ENCODE data around the gene EVA1A.
"Not testable (repeated sequence)": the region's sequence is repeated elsewhere in the genome, so short reads cannot be mapped to it uniquely, and the experiment has no call there.

The EVA1A gene

DNA sequence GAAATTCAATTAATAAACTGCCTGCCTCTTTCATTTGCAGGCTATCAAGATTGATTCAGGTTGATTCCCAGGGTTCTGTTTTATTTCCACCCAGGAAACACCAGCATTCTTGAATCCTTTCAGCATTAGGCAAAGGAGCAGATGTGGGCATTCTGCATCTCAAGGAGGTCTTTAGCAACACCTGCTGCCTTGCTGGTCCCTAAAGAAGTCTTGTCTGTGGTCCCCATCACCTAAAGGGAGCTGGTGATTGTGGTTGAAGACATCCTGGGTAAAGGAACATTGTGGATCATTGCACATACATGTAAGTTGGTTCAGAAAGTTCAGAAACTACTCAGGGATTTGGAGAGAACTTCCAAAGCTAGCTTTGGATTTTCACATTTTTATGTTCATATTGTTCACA, 78.3 kb downstream of the EVA1A start:
- DNase-seq (ENCODE audit: low read depth), result no peak

GRCh38 chr2:75480971-75481836, 79.5 kb downstream of the EVA1A start:
- DNase-seq (ENCODE audit: low read depth), result no peak

DNA sequence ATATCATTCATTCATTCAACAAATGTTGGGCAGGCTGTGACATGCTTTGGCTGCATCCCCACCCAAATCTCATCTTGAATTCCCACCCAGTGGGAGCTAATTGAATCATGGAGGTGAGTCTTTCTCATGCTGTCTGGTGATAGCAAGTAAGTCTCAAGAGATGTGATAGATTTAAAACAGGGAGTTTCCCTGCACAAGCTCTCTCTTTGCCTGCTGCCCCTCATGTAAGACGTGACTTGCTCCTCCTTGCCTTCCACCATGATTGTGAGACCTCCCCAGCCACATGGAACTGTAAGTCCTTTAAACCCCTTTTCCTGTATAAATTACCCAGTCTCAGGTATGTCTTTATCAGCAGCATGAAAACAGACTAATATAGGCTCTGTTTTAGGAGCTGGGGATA, 83.0 kb downstream of the EVA1A start:
- not testable (repeated sequence) for DNase-seq (ENCODE audit: low read depth)

- DNase-seq (ENCODE audit: low read depth), result no peak
Measured at GRCh38 chr2:75476761-75477160, 84.0 kb downstream of the EVA1A start.

DNA sequence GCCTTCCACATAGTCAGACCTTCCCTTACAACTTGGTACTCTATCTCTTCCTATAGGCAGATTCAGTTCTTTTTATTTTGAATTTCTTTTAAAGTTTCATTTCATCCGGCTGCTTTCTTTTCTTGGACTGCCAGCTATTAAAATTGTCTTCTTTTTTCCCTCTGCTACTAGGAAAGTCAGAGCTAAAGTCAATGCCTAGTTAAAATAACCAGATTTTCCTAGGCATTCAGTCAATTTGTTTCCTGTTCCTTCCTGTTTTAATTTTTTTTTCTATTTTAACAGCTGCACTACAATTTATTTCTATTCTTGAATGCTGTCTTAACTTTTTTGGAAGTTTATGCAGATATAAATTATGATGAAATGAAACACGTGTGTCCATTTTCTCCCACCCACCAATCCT, 84.8 kb downstream of the EVA1A start:
- no peak for DNase-seq (ENCODE audit: low read depth)

DNA sequence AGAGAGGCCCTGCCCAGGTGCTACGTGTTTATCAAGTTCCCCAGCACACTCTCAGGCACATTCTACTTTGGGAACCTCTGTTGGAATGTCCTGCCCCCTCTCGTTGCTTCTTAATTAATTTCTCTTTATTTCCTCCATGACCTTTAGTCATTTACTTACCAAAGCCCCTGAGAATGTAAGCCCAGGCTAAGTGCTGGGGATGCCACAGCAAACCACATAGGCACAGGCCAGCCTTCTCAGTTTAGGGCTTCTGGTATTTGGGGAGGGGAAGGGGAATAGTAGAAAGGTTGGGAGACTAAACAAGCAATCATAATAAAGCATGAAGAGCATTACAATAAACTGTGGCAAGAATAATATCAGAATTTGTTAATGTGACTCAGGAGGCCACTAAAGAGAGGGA, 85.7 kb downstream of the EVA1A start:
- DNase-seq (ENCODE audit: low read depth), result no peak

- DNase-seq (ENCODE audit: low read depth), result no peak
Measured at GRCh38 chr2:75474115-75474514, 86.6 kb downstream of the EVA1A start.

- no peak for DNase-seq (ENCODE audit: low read depth)
Measured at GRCh38 chr2:75466708-75467311, 93.9 kb downstream of the EVA1A start.

DNA sequence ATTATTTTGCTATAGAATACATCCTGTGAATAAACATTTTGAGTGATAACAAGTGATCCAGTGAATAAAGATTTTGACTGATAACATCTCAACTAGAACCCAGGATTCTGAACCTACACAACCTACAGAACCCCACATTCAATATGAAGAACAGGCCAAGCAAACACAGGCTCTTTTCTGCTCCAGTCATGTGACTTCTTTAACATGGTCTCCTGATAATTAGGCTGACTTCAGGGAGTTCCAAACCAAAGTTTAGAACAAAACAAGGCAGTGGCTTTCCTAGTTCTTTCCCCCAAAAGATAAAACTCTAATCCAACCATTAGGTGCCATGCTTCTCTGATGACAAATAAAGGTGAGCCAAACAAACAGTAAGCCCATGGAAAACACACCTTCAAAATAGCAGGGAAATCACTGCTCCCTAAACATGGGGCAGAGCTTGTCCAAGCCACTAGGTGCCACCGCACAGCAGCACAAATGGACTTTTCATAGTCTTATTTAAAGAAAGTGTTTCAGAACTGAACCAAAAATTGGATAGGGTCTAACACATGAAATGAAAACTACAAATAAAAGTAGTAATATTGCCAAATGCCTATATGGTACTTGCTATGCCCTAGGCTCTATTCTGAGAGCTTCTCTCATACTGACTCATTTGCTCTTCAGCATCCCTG, 95.3 kb downstream of the EVA1A start:
- no peak for DNase-seq (ENCODE audit: low read depth)

DNA sequence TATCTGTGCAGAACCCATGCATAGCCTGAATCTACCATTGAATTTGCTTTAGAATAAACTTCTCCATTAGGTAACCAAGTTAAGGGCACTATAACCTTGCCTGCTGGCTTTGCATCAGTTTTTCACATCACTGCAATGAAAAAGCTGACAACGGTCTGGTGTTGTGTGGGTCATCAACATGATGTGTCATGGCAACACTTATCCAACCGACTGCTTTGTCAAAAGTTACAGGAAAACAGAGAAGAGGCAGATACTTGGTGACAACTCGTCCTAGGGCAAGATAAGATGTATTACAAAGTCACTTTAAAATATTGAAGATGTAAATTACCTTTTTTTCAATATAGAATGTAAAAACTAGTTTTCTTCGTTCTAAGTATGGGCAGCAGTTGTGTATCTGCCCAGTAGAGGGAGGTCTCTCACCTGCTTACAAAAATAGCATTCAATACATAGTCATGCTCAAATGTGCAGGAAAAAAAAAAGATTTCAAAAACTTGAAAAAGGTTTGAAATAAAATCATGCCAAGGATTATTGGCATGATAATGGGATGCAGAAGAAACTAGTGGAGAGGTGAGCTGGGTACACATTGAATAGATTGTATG, 96.3 kb downstream of the EVA1A start:
- no peak for DNase-seq (ENCODE audit: low read depth)

DNA sequence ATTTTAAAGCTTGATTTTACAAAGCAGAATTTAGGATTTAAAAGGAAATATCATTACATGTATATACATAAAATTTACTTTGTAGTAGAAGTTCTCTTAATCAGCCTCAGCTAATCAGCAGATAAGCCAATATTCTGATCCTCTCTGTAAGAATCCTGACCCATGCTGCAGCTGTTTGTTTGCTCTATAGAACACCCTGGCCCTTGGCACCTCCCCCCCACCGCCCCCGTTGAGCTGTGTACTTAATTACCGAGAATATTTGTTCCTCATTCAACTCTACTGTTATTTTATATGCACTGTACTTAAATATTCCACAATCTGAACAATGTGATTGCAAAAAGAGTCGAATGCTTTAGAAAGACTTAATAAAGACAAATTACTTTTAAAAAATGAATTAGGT, 98.0 kb downstream of the EVA1A start:
- DNase-seq (ENCODE audit: low read depth), result no peak

DNA sequence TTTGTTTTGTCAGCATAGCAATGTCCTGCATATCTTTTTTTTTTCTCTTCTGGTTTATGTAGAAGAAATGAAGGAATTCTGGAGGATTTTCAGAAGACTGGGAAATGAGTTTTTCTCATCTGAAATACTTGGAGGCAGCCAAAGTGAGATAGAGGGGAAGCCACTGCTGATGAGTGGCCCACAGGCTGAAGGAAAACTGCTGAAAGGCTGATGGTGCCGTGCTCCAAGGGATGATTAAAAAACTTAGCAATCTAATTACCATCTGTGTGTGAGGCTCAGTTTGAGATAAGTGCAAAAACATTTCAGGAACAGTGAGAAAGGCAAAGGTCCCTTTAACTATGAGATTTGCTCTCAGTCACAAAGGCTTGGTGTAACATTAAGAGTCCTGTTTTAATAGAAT, 98.5 kb downstream of the EVA1A start:
- no peak for DNase-seq (ENCODE audit: low read depth)

DNA sequence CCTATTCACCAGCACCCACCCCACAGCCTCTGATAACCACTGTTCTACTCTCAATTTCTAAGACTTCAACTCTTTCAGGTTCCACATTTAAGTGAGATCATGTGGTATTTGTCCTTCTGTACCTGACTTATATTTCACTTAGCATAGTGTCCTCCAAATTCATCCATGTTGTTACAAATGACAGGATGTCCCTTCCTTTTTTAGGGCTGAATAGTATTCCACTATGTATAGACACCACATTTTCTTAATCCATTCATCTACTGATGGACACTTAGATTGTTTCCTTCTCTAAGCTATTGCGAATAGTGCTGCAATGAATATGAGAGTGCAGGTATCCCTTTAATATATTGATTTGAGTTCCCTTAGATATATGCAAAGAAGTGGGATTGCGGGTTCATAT, 100.1 kb downstream of the EVA1A start:
- DNase-seq (ENCODE audit: low read depth), result no peak

DNA sequence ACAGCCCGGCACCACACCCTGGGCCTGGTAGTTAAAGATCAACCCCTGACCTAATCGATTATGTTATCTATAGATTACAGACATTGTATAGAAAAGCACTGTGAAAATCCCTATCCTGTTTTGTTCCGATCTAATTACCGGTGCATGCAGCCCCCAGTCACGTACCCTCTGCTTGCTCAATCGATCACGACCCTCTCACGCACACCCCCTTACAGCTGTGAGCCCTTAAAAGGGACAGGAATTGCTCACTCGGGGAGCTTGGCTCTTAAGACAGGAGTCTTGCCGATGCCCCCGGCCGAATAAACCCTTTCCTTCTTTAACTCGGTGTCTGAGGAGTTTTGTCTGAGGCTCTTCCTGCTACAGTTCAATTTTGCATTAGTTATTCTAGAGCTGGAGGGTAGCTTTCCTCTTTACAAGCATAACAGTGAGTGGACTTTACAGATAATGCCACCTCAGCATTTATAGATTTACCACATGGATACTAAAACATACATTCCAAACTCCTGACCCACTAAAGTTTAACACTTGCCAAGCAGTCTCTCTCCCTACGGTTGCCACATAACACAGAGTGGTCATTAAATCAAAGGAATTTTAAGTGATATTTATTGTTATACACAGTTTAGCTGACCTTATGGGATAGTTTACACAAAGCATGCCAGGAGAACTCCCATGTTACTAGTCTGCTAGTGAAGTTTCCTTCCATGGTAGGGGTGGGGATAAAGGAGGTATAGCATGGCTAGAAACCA, 101.0 kb downstream of the EVA1A start:
- no peak for DNase-seq (ENCODE audit: low read depth)

DNA sequence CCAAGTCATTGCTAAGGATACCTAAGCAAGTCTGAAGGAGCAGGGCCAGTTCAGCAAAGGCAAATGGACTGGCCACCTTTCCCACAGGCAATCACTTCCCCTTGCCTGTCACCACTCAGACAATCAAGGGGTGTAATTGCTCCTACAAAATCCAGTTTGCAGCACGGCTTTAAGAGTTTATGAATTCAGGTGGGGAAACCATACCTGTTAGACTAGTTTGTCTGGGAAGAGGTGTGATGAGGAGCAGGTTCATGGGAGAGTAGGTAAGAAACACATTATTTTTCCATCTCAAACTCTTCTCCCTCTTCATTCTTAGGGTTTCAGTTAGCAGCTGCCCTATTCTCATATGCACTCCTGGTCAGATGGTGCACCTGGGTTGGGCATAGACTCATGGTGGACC, 102.5 kb downstream of the EVA1A start:
- DNase-seq (ENCODE audit: low read depth), result no peak

DNA sequence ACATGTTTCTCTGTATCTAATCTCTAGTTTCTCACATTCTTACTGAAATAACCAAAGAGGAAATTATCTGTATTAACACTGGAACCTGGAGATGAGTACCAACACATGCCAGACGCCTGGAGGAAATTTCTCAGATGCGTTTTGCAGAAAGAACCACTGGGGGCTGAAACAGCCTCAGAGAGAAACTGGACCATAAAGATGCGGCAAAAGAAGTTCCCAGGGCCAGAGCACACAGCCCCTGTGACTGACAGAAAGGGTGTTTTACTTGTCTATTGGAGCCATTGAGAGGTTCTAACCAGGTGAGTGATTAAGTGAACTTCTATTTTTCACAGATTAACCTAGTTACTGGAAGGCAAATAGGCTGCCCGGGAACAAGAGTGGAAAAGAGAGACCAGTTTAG, 103.9 kb downstream of the EVA1A start:
- no peak for DNase-seq (ENCODE audit: low read depth)

- DNase-seq (ENCODE audit: low read depth), result no peak
Measured at GRCh38 chr2:75456111-75456510, 104.6 kb downstream of the EVA1A start.

DNA sequence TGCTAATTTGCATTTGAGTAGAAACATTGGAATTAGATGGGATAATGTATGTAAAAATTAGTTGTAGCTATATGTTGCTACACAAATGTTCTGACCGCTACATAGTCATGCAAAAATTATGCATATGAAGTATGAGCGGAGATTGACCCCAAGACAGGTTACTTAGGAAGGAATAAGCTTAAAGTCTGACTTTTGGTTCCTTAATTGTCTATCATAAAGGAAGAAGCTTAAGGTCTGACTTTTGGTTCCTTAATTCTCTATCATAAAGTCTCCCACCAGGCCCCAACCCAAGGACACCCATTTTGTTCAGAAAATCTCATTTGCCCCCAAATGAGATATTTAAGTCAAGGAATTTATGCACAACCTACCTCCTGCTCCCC, 106.5 kb downstream of the EVA1A start:
- no peak for DNase-seq (ENCODE audit: low read depth)

GRCh38 chr2:75453384-75454240, 107.1 kb downstream of the EVA1A start:
- DNase-seq (ENCODE audit: low read depth), result no peak

- DNase-seq (ENCODE audit: low read depth), result no peak
Measured at GRCh38 chr2:75450068-75450467, 110.7 kb downstream of the EVA1A start.

DNA sequence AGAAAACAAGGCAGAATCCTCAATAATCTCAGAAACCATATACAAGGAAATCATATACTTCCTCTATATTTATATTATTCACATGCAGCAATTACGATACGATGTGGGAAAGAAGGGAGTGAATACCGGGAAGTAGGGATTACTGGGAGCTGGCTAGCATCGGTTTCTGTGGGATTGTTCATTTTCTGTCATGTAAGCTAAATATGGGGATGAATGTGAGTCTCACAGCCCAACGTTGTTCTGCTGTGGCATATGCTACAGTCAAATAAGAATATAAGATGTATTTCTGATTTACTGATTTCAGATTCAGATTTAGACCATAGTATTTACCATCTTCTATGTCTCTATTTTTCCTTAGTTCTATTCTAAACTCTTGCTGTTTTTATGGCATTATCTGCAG, 113.6 kb downstream of the EVA1A start:
- no peak for DNase-seq (ENCODE audit: low read depth)
